ENCODE measurements around the gene TOR1AIP2.

The TOR1AIP2 gene

GRCh38 chr1:179910934-179911333 is 33.3 kb upstream of the TOR1AIP2 start:
- Histone ChIP-seq H3K9ac (ENCODE audit: low read depth, low read length) (no peak overlapping the region), H3K9me3 (ENCODE audit: insufficient read depth, low read depth, low read length) (no peaks in the 10 kb centered on the region), H3K4me3 (ENCODE audit: low read length) (no peak overlapping the region), H3K27ac (ENCODE audit: low read length) (no peak overlapping the region), H3K36me3 (ENCODE audit: insufficient read depth, low read depth, low read length) (peaks cover 38% of the 10 kb centered on the region), H3K27me3 (ENCODE audit: insufficient read depth, low read length) (no peaks in the 10 kb centered on the region), H3K4me1 (ENCODE audit: insufficient read depth, low read length) (no peaks in the 10 kb centered on the region)

DNA sequence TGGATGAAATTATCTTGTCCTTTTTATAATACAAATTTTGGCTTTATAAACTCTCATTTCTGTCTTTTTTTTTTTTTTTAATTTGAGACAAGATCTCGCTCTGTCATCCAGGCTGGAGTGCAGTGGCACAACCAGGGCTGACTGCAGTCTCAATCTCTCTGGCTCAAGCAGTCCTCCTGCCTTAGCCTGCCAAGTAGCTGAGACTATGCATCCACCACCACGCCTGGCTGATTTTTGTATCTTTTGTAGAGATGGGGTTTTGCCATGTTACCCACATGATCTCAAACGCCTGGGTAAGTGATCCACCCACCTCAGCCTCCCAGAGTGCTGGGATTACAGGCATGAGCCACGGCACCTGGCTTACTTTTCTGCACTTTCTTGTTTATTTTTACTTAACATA is 12.0 kb upstream of the TOR1AIP2 start:
- Histone ChIP-seq H3K36me3 (ENCODE audit: insufficient read depth, low read depth, low read length) (peaks cover 53% of the 10 kb centered on the region), H3K9ac (ENCODE audit: low read depth, low read length) (no peak overlapping the region), H3K4me1 (ENCODE audit: insufficient read depth, low read length) (no peaks in the 10 kb centered on the region), H3K4me3 (ENCODE audit: low read length) (no peak overlapping the region), H3K27me3 (ENCODE audit: insufficient read depth, low read length) (no peaks in the 10 kb centered on the region), H3K27ac (ENCODE audit: low read length) (no peak overlapping the region), H3K9me3 (ENCODE audit: insufficient read depth, low read depth, low read length) (no peaks in the 10 kb centered on the region)

DNA sequence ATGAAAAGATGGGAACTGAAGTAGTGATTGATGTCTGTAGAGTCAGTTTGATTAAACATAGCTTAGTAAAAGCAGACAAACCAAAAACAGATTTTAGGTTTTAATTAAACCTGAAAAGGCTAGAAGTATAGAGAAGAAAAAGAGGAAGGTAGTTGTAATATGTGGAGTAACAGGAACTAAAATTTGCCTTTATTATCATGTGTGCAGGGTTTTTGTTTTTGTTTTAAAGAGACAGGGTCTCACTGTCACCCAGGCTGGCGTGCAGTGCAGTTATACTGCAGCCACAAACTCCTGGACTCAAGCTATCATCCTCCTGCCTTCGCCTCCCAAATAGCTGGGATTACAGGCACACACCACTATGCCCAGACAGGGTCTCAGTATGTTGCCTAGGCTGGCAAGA is 10.5 kb upstream of the TOR1AIP2 start:
- peaks cover 55% of the 10 kb centered on the region for H3K36me3 ChIP-seq (ENCODE audit: insufficient read depth, low read depth, low read length)
- no peak overlapping the region for H3K4me3 ChIP-seq (ENCODE audit: low read length)
- H3K4me1 ChIP-seq (ENCODE audit: insufficient read depth, low read length), result no peaks in the 10 kb centered on the region
- H3K27me3 ChIP-seq (ENCODE audit: insufficient read depth, low read length), result no peaks in the 10 kb centered on the region
- no peak overlapping the region for H3K9ac ChIP-seq (ENCODE audit: low read depth, low read length)
- H3K9me3 ChIP-seq (ENCODE audit: insufficient read depth, low read depth, low read length), result no peaks in the 10 kb centered on the region
- H3K27ac ChIP-seq (ENCODE audit: low read length), result no peak overlapping the region

DNA sequence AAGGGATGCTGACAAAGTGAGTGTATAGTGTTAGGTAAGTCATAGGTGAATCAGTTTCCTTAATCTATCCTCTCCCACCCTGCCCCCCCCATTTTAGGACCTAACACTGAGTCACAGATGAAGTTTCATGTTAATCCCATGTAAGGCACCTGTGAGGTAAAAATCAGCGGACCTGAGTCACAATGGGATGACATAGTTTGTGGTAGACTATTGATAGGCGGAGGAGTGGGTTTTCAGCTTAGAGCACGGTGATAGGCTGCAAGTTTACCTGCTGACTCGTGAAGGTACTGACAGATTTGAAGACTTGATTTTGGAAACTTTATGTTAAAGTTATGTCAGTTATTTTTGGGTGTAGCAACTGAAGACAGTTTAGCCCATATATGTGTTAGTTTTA is 6.1 kb upstream of the TOR1AIP2 start:
- H3K4me1 ChIP-seq (ENCODE audit: insufficient read depth, low read length), result peaks cover 4% of the 10 kb centered on the region; the same call in 1 of the 2 replicates
- H3K27me3 ChIP-seq (ENCODE audit: insufficient read depth, low read length), result no peaks in the 10 kb centered on the region
- H3K36me3 ChIP-seq (ENCODE audit: insufficient read depth, low read depth, low read length), result peaks cover 30% of the 10 kb centered on the region
- H3K4me3 ChIP-seq (ENCODE audit: low read length), result peak overlapping the region; percentile 87
- no peak overlapping the region for H3K27ac ChIP-seq (ENCODE audit: low read length)
- H3K9me3 ChIP-seq (ENCODE audit: insufficient read depth, low read depth, low read length), result no peaks in the 10 kb centered on the region
- peak overlapping the region; percentile 93; the same call in 1 of the 2 replicates for H3K9ac ChIP-seq (ENCODE audit: low read depth, low read length)

DNA sequence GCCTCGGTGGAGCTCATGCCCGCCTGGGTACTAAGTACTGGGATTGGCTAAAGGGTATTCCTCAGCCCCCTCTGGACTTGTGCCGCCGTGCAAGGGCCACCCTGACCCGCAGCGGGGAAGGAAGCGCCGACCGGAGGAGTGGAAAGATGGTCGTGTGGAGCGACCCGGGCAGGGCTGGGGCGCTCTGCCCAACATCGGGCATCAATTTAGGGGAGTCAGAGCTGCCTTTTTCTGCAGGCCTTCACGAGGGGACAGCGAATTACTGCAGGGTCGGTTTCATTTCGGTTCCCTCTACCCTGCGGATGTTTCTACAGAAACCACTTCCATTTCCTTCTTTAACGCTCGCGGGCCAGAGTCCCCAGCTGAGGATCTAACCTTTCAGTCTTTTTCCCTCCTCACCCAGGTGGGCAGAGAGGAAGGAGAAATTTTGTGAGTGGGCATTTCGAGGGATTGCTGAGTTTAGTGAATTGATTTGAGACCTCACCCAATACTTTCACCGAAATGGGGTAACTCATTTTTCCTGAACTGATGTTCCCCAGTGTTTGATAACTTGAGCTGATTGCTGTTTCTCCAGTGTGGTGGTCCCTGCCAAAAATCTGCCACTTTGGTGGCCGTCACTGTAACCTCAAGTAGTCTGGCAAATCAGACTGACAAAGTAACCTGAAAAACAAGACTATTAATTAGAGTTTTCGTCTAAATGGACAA is 5.6 kb upstream of the TOR1AIP2 start:
- peaks cover 4% of the 10 kb centered on the region; the same call in 1 of the 2 replicates for H3K4me1 ChIP-seq (ENCODE audit: insufficient read depth, low read length)
- H3K4me3 ChIP-seq (ENCODE audit: low read length), result peak overlapping the region; percentile 87
- H3K27ac ChIP-seq (ENCODE audit: low read length), result peak overlapping the region; percentile 44
- H3K36me3 ChIP-seq (ENCODE audit: insufficient read depth, low read depth, low read length), result peaks cover 30% of the 10 kb centered on the region
- no peaks in the 10 kb centered on the region for H3K9me3 ChIP-seq (ENCODE audit: insufficient read depth, low read depth, low read length)
- peak overlapping the region; percentile 93 for H3K9ac ChIP-seq (ENCODE audit: low read depth, low read length)
- H3K27me3 ChIP-seq (ENCODE audit: insufficient read depth, low read length), result no peaks in the 10 kb centered on the region

DNA sequence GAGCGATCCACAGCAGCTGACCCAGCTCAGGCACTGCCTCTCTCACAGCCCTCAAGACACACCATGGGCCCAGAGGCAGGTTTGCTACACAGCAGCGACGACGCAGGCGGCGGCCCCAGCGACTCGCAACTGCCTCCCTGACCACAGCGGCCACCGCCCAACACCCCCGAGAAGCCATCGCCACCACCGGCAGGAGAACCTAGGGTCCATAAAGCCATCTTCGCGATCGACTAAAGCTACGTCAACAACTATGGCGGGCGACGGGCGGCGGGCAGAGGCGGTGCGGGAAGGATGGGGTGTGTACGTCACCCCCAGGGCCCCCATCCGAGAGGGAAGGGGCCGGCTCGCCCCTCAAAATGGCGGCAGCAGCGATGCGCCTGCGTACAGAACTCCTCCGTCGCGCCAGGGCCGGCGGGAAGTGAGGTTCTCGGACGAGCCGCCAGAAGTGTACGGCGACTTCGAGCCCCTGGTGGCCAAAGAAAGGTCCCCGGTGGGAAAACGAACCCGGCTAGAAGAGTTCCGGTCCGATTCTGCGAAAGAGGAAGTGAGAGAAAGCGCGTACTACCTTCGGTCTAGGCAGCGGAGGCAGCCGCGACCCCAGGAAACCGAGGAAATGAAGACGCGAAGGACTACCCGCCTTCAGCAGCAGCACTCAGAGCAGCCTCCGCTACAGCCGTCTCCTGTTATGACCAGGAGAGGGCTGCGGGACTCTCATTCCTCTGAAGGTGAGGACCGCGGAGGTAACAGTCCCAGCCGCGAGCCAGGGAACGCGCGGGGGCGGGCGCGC is 4.8 kb upstream of the TOR1AIP2 start, which contains the start of gene TOR1AIP1:
Gene TOR1AIP1, plus strand, starts transcription at position 33 of the 787 bp plus-strand sequence. Its CDS starts 218 bp downstream, at position 251.
- Histone ChIP-seq H3K36me3 (ENCODE audit: insufficient read depth, low read depth, low read length) (peaks cover 27% of the 10 kb centered on the region), H3K27ac (ENCODE audit: low read length) (peak within 1 kb of the TSS; percentile 93), H3K9me3 (ENCODE audit: insufficient read depth, low read depth, low read length) (no peaks in the 10 kb centered on the region), H3K9ac (ENCODE audit: low read depth, low read length) (peak within 1 kb of the TSS; percentile 97), H3K4me3 (ENCODE audit: low read length) (peak within 1 kb of the TSS; percentile 87), H3K27me3 (ENCODE audit: insufficient read depth, low read length) (no peaks in the 10 kb centered on the region), H3K4me1 (ENCODE audit: insufficient read depth, low read length) (peaks cover 4% of the 10 kb centered on the region; the same call in 1 of the 2 replicates)

DNA sequence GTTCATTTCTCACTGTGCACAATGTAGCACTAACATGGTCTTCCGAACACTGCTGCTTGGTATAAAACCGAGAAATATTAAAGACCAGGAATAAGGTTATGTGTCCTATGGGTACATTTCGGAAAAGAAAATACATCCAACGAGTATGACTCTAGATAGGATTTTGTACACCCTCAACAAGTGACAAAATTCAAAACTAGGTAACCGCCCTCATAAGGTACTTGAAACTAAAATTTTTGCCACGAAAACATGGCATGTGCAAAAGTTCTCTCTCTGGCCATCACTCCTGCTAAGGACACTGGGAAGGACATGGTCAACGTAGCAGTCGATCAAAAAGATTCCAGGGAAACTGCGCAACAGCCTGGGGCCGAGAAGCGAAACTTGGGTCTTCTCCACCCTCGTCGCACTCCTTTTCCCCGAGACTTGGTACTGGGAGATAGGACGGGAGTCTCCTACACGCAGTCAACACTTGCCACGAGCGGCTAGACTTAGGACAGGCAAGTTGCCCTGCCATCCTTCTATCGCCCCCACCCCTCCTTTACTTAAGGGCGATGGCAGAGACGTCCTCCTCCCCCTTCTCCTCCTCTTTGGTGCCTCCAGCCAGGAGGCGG is 4.1 kb upstream of the TOR1AIP2 start:
- H3K27ac ChIP-seq (ENCODE audit: low read length), result peak overlapping the region; percentile 93
- no peaks in the 10 kb centered on the region for H3K9me3 ChIP-seq (ENCODE audit: insufficient read depth, low read depth, low read length)
- no peaks in the 10 kb centered on the region for H3K27me3 ChIP-seq (ENCODE audit: insufficient read depth, low read length)
- peaks cover 23% of the 10 kb centered on the region for H3K36me3 ChIP-seq (ENCODE audit: insufficient read depth, low read depth, low read length)
- peak overlapping the region; percentile 87 for H3K4me3 ChIP-seq (ENCODE audit: low read length)
- H3K9ac ChIP-seq (ENCODE audit: low read depth, low read length), result peak overlapping the region; percentile 97
- peaks cover 4% of the 10 kb centered on the region; the same call in 1 of the 2 replicates for H3K4me1 ChIP-seq (ENCODE audit: insufficient read depth, low read length)

DNA sequence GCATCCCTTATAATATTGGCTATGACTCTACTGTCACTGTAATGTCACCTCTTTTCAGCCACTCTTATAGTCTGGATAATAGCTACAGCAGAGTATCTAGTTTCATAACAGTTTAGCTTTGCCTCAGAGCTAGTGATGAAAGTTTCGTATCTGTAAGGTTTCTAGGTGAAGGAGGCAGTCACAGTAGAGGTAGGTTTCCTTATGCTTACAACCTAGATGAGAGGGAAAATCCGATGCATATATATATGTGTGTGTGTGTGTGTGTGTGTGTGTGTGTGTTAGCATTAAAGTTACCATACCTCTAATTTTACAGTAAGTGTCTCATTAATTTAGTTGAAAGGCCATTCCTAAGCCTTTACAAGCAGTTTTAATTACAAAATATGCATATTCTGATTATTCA is 2.2 kb upstream of the TOR1AIP2 start:
- Histone ChIP-seq H3K36me3 (ENCODE audit: insufficient read depth, low read depth, low read length) (peaks cover 10% of the 10 kb centered on the region), H3K27me3 (ENCODE audit: insufficient read depth, low read length) (no peaks in the 10 kb centered on the region), H3K9ac (ENCODE audit: low read depth, low read length) (no peak overlapping the region), H3K4me3 (ENCODE audit: low read length) (no peak overlapping the region), H3K4me1 (ENCODE audit: insufficient read depth, low read length) (peaks cover 6% of the 10 kb centered on the region; the same call in 1 of the 2 replicates), H3K9me3 (ENCODE audit: insufficient read depth, low read depth, low read length) (no peaks in the 10 kb centered on the region), H3K27ac (ENCODE audit: low read length) (no peak overlapping the region)

GRCh38 chr1:179876300-179876715 is 1.3 kb downstream of the TOR1AIP2 start:
- Histone ChIP-seq H3K9me3 (ENCODE audit: insufficient read depth, low read depth, low read length) (no peaks in the 10 kb centered on the region), H3K4me1 (ENCODE audit: insufficient read depth, low read length) (peaks cover 5% of the 10 kb centered on the region; the same call in 1 of the 2 replicates), H3K27me3 (ENCODE audit: insufficient read depth, low read length) (no peaks in the 10 kb centered on the region), H3K4me3 (ENCODE audit: low read length) (peak overlapping the region; percentile 96), H3K36me3 (ENCODE audit: insufficient read depth, low read depth, low read length) (peaks cover 36% of the 10 kb centered on the region), H3K9ac (ENCODE audit: low read depth, low read length) (peak overlapping the region; percentile 91; the same call in 1 of the 2 replicates), H3K27ac (ENCODE audit: low read length) (no peak overlapping the region)

DNA sequence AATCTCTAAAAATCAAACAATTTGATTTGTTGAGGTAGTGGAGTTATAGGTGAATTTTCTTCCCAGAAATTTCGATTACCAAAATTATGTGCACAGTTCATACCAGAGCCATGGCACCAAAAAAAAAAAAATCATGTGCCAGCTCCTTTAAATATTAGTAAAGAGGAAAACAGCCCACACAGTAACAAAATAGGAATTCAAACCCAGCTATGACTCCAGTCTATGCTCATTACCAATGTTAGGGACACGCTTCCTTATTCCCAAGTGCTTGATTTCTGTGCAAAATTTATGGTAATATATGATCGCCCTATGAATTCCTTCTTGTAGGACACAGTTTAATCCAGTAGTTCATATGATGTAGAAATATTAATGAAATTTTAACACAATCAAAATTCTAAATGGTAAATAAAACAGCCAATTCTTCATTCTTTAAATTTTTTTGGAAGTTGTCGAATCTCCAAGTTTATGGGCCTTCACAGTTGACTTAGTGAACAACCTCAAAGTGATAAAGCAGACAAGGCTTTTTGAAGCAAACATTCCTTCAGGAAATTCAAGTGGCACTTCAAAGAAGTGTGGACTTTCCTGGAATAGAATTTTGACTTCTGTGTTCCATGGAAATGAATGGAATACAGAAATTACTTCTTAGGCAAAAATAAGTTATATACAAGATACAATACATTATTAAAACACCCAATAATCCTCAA is 1.9 kb downstream of the TOR1AIP2 start:
- Histone ChIP-seq H3K27me3 (ENCODE audit: insufficient read depth, low read length) (no peaks in the 10 kb centered on the region), H3K27ac (ENCODE audit: low read length) (no peak overlapping the region), H3K36me3 (ENCODE audit: insufficient read depth, low read depth, low read length) (peaks cover 37% of the 10 kb centered on the region), H3K9me3 (ENCODE audit: insufficient read depth, low read depth, low read length) (no peaks in the 10 kb centered on the region), H3K9ac (ENCODE audit: low read depth, low read length) (no peak overlapping the region; the same call in 1 of the 2 replicates), H3K4me3 (ENCODE audit: low read length) (peak overlapping the region; percentile 96), H3K4me1 (ENCODE audit: insufficient read depth, low read length) (0 out of 2 replicates have a peak, but pooled peaks cover 2% of the 10 kb centered on the region)

DNA sequence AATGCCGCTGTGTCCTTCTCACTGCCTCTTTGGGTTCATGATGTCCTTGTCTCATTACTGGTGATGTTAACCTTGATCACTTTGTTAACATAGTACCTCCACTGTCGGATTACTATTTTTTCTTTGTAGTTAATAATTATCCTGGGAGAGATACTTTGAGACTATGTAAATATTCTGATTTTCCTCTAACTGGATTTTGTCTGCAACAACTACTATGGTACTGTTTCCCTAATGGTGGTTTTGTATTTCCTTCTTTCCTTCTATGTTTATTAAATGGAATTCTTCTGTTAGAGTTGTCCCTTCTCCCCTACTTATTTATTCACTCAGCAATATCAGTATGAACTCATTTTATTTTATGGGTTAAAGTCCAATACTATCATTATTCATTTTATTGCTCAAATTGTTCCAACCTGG is 4.2 kb downstream of the TOR1AIP2 start:
- Histone ChIP-seq H3K4me3 (ENCODE audit: low read length) (no peak overlapping the region), H3K36me3 (ENCODE audit: insufficient read depth, low read depth, low read length) (peaks cover 53% of the 10 kb centered on the region), H3K9me3 (ENCODE audit: insufficient read depth, low read depth, low read length) (no peaks in the 10 kb centered on the region), H3K27ac (ENCODE audit: low read length) (no peak overlapping the region), H3K27me3 (ENCODE audit: insufficient read depth, low read length) (no peaks in the 10 kb centered on the region), H3K9ac (ENCODE audit: low read depth, low read length) (no peak overlapping the region), H3K4me1 (ENCODE audit: insufficient read depth, low read length) (0 out of 2 replicates have a peak, but pooled peaks cover 2% of the 10 kb centered on the region)
